GM18951 (cell line): Measurements from ENCODE around the gene MCRIP1.

Experiments used
- POLR2A ChIP-seq: IDR thresholded peaks from 4 replicates; pipeline ENCODE4 v1.6.1; 2011; ENCODE audit warnings: mild to moderate bottlenecking; ENCODE audit not compliant: insufficient read length, insufficient read depth; ENCODE audit errors: extremely low read depth
- in situ Hi-C: fragments of 300-500 bp; cut with MboI; formaldehyde crosslinking; loops from one replicate; pipeline ENCODE4 v1.12.0; 2022; ENCODE audit warnings: low sequenced_read_pairs, mixed read lengths, inconsistent platforms; ENCODE audit not compliant: unreplicated experiment

MCRIP1 gene

GRCh38 chr17:81829858-81830257 lies 3.2 kb downstream of the MCRIP1 start:
- no peak for TF ChIP-seq POLR2A

GRCh38 chr17:81828656-81829055 lies 4.4 kb downstream of the MCRIP1 start:
- in situ Hi-C loops = no loop called here
- TF ChIP-seq POLR2A = no peak

More at GRCh38 chr17:81829858-81830257, 3.2 kb downstream of the MCRIP1 start:
- in situ Hi-C loops = no loop called here

GRCh38 chr17:81825841-81826466 lies 7.1 kb downstream of the MCRIP1 start:
- no peak for TF ChIP-seq POLR2A
- in situ Hi-C loops = no loop called here

GRCh38 chr17:81824595-81824994 lies 8.5 kb downstream of the MCRIP1 start:
- in situ Hi-C loops = no loop called here
- no peak for TF ChIP-seq POLR2A

GRCh38 chr17:81823820-81824550 lies 9.1 kb downstream of the MCRIP1 start:
- in situ Hi-C loops = no loop called here

GRCh38 chr17:81822996-81823819 lies 9.9 kb downstream of the MCRIP1 start:
- in situ Hi-C loops = no loop called here
- no peak for TF ChIP-seq POLR2A

More at GRCh38 chr17:81823820-81824550, 9.1 kb downstream of the MCRIP1 start:
- TF ChIP-seq POLR2A = no peak

- in situ Hi-C loops = no loop called here
- no peak for TF ChIP-seq POLR2A
Observed at GRCh38 chr17:81822312-81822637, 10.8 kb downstream of the MCRIP1 start.

- TF ChIP-seq POLR2A = no peak
- in situ Hi-C loops = no loop called here
Observed at GRCh38 chr17:81821603-81822311, 11.3 kb downstream of the MCRIP1 start.

GRCh38 chr17:81821147-81821546 lies 11.9 kb downstream of the MCRIP1 start:
- in situ Hi-C loops = no loop called here
- TF ChIP-seq POLR2A = no peak

GRCh38 chr17:81819708-81820107 lies 13.4 kb downstream of the MCRIP1 start:
- in situ Hi-C loops = loop anchor here (5.0 kb wide), 1 partner anchor 97 kb away; no protein-coding TSS in a partner anchor

GRCh38 chr17:81817758-81818147 lies 15.3 kb downstream of the MCRIP1 start:
- TF ChIP-seq POLR2A = no peak
- in situ Hi-C loops = loop anchor here (5.0 kb wide), 1 partner anchor 95 kb away; no protein-coding TSS in a partner anchor

More at GRCh38 chr17:81819708-81820107, 13.4 kb downstream of the MCRIP1 start:
- no peak for TF ChIP-seq POLR2A

GRCh38 chr17:81815646-81815986 lies 17.5 kb downstream of the MCRIP1 start:
- no peak for TF ChIP-seq POLR2A
- in situ Hi-C loops = loop anchor here (5.0 kb wide), 1 partner anchor 93 kb away; no protein-coding TSS in a partner anchor
